B cell (primary cell): Measurements from ENCODE around the gene CDRT4. TPM values are rescaled to one million over a fixed set of nuclear protein-coding genes. Genes with fewer than 3 reads are reported as not detected.

Experiments used
- ATAC-seq: fragments of 200-7000 bp; cut with Tn5 transposase; one replicate; pipeline ENCODE4 v1.10.0; 2021; ENCODE audit warnings: low read depth, mild to moderate bottlenecking, moderate number of reproducible peaks, moderate library complexity
- CTCF ChIA-PET: fragments of 350-600 bp; sonication (Branson Sonifier 250); formaldehyde crosslinking; loops from one replicate; lab custom pipeline; 2021; ENCODE audit warnings: antibody characterized with exemption, inconsistent platforms; lab: Charles Lee
- POLR2A ChIA-PET: fragments of 350-600 bp; sonication (Branson Sonifier 250); formaldehyde crosslinking; loops from one replicate; lab custom pipeline; 2021; ENCODE audit warnings: antibody characterized with exemption; lab: Charles Lee
- DNase-seq: peaks from one replicate; pipeline ENCODE4 v3.0.0; 2013
- H2AFZ ChIP-seq: 2 replicates; pipeline ENCODE4 v1.6.1; 2012; ENCODE audit warnings: mild to moderate bottlenecking, low read depth, low read length; ENCODE audit not compliant: insufficient read depth, poor library complexity, severe bottlenecking
- H3K27ac ChIP-seq, 2 donors: 1 replicate in 1 of 2; 2 replicates in 1 of 2; pipeline ENCODE4 v1.5.1; 2012 to 2013; ENCODE audit warnings: low read length in 2 of 2, mild to moderate bottlenecking in 2 of 2, moderate library complexity in 1 of 2
- H3K27me3 ChIP-seq, 4 experiments: fragments of 200-600 bp in 1 of 4; sonication (generic) in 1 of 4; replicated peaks in 1 of 4; 1 replicate in 2 of 4; 2 replicates in 2 of 4; pipeline versions ENCODE4 v1.6.1 to v1.7.0; 2013 to 2016; ENCODE audit warnings: low read length in 3 of 4, mild to moderate bottlenecking in 2 of 4, mixed read lengths in 1 of 4, moderate library complexity in 1 of 4; ENCODE audit not compliant: insufficient read depth in 4 of 4, control insufficient read depth in 3 of 4; ENCODE audit errors: control extremely low read depth in 1 of 4
- H3K36me3 ChIP-seq, 2 experiments: replicated peaks in 1 of 2; 1 replicate in 1 of 2; 2 replicates in 1 of 2; pipeline versions ENCODE4 v1.6.1 to v1.7.1; 2013; ENCODE audit warnings: low read length in 1 of 2; ENCODE audit not compliant: insufficient read depth in 2 of 2, control insufficient read depth in 1 of 2; ENCODE audit errors: control extremely low read depth in 1 of 2, extremely low read depth in 1 of 2
- H3K4me1 ChIP-seq, 2 donors: fragments of 200-600 bp in 1 of 2; sonication (generic) in 1 of 2; 1 replicate in 1 of 2; 2 replicates in 1 of 2; pipeline versions ENCODE4 v1.5.1 to v1.6.1; 2013 to 2017; ENCODE audit warnings: low read length in 2 of 2; ENCODE audit not compliant: control insufficient read depth in 2 of 2, insufficient read depth in 2 of 2
- H3K4me2 ChIP-seq: replicated peaks from 2 replicates; pipeline ENCODE3; 2012; ENCODE audit warnings: mild to moderate bottlenecking, low read depth, low read length; ENCODE audit not compliant: poor library complexity, severe bottlenecking
- H3K4me3 ChIP-seq, 5 experiments: fragments of 200-600 bp in 1 of 5; sonication (generic) in 1 of 5; 1 replicate in 3 of 5; 2 replicates in 2 of 5; pipeline versions ENCODE4 v1.5.1 to v1.7.0; 2011 to 2016; ENCODE audit warnings: low read length in 4 of 5, mild to moderate bottlenecking in 4 of 5, low read depth in 2 of 5, control low read depth in 1 of 5, moderate library complexity in 1 of 5; ENCODE audit not compliant: insufficient read depth in 1 of 5; ENCODE audit errors: control extremely low read depth in 1 of 5, extremely low read depth in 1 of 5
- H3K79me2 ChIP-seq: fragments of 200-600 bp; sonication (generic); one replicate; pipeline ENCODE4 v1.6.0; 2016; ENCODE audit warnings: low read length; ENCODE audit not compliant: control insufficient read depth, insufficient read depth
- H3K9ac ChIP-seq: fragments of 200-600 bp; sonication (generic); 2 replicates; pipeline ENCODE4 v1.6.1; 2017; ENCODE audit warnings: mild to moderate bottlenecking, low read length, moderate library complexity
- H3K9me3 ChIP-seq, 3 donors: one replicate each; pipeline versions ENCODE4 v1.6.1 to v1.7.1; 2013; ENCODE audit warnings: low read length in 2 of 3; ENCODE audit not compliant: control insufficient read depth in 2 of 3, insufficient read depth in 1 of 3; ENCODE audit errors: control extremely low read depth in 1 of 3
- H4K20me1 ChIP-seq: 2 replicates; pipeline ENCODE4 v1.6.0; 2012; ENCODE audit warnings: mild to moderate bottlenecking, low read length; ENCODE audit not compliant: insufficient read depth, control insufficient read depth, poor library complexity, severe bottlenecking
- H3K27ac Mint-ChIP-seq: one replicate; pipeline ENCODE4 v1.8.0; 2021; ENCODE audit warnings: mixed read lengths
- H3K27me3 Mint-ChIP-seq: one replicate; pipeline ENCODE4 v1.8.0; 2021; ENCODE audit warnings: mixed read lengths
- H3K4me1 Mint-ChIP-seq: one replicate; pipeline ENCODE4 v1.8.0; 2021; ENCODE audit warnings: mixed read lengths
- H3K4me3 Mint-ChIP-seq: one replicate; pipeline ENCODE4 v1.8.0; 2021; ENCODE audit warnings: mixed read lengths
- H3K9me3 Mint-ChIP-seq: one replicate; pipeline ENCODE4 v1.8.0; 2022; ENCODE audit warnings: mixed read lengths; ENCODE audit not compliant: insufficient read depth
- EZH2 ChIP-seq: IDR thresholded peaks from 2 replicates; pipeline ENCODE4 v1.6.1; 2012; ENCODE audit warnings: borderline replicate concordance, low read depth, mild to moderate bottlenecking, moderate library complexity, low read length; ENCODE audit not compliant: insufficient read depth, poor library complexity, severe bottlenecking
- WGBS: methylation state at CpG from one replicate; pipeline ENCODE4 v1.1.5; 2013; ENCODE audit warnings: missing lambda C conversion rate; ENCODE audit not compliant: insufficient coverage; 5-methylcytosine and 5-hydroxymethylcytosine counted together
- intact Hi-C: fragments of 100-400 bp; cut with micrococcal nuclease; formaldehyde crosslinking; loops from one replicate; pipeline ENCODE4 v1.10.0; 2022
- polyA plus RNA-seq: library from polyadenylated mRNA; depleted of rRNA; stranded (reverse); fragments of >200 nt; gene quantifications from 2 replicates; pipeline ENCODE4 v1.2.3, GENCODE V29; 2012
- total RNA-seq, 2 donors: library from RNA; stranded (reverse); fragments of 120-200 nt in 1 of 2; gene quantifications; 1 replicate in 1 of 2; 2 replicates in 1 of 2; pipeline versions ENCODE4 v1.2.3 to v1.2.4, GENCODE V29; 2013 to 2022
- TF ChIP-seq, protein P1 (sequence below): fragments of 200-600 bp; IDR thresholded peaks from one replicate; pipeline ENCODE4 v1.8.0; 2022; ENCODE audit warnings: antibody characterized with exemption, mild to moderate bottlenecking

Gene CDRT4
- total and polyA plus RNA-seq, 2 donors (not counting 1 experiment from before 2014, with no cell fraction given): 11.6 to 23.0 TPM

DNA sequence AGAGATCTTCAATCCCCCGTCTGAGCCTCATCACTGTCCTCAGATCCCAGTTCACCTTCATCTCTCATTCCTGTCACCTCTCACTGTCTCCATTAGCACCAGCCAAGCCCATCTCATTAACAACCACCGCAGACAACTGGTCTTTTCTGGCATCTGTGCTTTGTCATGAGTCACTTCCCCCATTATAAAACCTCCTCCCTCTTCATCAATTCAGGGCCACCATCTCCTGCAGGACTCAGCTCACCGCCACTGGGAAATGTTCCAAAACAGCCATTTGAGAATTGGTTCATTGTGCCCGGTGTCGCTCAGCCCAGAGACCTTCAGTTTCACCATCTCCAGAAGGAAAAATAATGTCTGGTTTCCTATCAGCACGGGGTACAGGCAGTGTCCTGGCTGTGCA, 69.1 kb downstream of the CDRT4 start:
- Histone ChIP-seq H3K27me3 (no peaks in the 10 kb centered on the region), H3K9ac (no peak overlapping the region), H3K79me2 (no peaks in the 10 kb centered on the region), H3K27ac (no peak overlapping the region), H2AFZ (no peak overlapping the region), H3K4me2 (no peak overlapping the region), H3K4me3 (no peak overlapping the region), H3K4me1 (no peaks in the 10 kb centered on the region), H3K9me3 (no peaks in the 10 kb centered on the region), H4K20me1 (no peaks in the 10 kb centered on the region), H3K36me3 (no peaks in the 10 kb centered on the region)
- peaks cover 19% of the 10 kb centered on the region for H3K27me3 Mint-ChIP-seq
- TF ChIP-seq EZH2: no peak
- TF ChIP-seq, protein P1, sequence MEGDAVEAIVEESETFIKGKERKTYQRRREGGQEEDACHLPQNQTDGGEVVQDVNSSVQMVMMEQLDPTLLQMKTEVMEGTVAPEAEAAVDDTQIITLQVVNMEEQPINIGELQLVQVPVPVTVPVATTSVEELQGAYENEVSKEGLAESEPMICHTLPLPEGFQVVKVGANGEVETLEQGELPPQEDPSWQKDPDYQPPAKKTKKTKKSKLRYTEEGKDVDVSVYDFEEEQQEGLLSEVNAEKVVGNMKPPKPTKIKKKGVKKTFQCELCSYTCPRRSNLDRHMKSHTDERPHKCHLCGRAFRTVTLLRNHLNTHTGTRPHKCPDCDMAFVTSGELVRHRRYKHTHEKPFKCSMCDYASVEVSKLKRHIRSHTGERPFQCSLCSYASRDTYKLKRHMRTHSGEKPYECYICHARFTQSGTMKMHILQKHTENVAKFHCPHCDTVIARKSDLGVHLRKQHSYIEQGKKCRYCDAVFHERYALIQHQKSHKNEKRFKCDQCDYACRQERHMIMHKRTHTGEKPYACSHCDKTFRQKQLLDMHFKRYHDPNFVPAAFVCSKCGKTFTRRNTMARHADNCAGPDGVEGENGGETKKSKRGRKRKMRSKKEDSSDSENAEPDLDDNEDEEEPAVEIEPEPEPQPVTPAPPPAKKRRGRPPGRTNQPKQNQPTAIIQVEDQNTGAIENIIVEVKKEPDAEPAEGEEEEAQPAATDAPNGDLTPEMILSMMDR: no peak
- WGBS: 41% methylated on average over 3 of the region's 6 CpGs
- no peaks in the 10 kb centered on the region for H3K4me1 Mint-ChIP-seq
- H3K4me3 Mint-ChIP-seq: no peak overlapping the region
- ChIA-PET CTCF (no interaction called here), POLR2A (no interaction called here)
- no peaks in the 10 kb centered on the region for H3K9me3 Mint-ChIP-seq
- ATAC-seq: no peak
- H3K27ac Mint-ChIP-seq: no peak overlapping the region
- intact Hi-C loops: no loop called here
- no peak for DNase-seq

- Histone ChIP-seq H3K79me2 (no peaks in the 10 kb centered on the region), H4K20me1 (no peaks in the 10 kb centered on the region), H3K9ac (no peak overlapping the region), H3K27me3 (no peaks in the 10 kb centered on the region), H3K9me3 (no peaks in the 10 kb centered on the region), H3K36me3 (no peaks in the 10 kb centered on the region), H3K27ac (no peak overlapping the region), H2AFZ (no peak overlapping the region), H3K4me3 (no peak overlapping the region), H3K4me1 (no peaks in the 10 kb centered on the region), H3K4me2 (no peak overlapping the region)
- Mint-ChIP-seq H3K27me3 (peaks cover 20% of the 10 kb centered on the region), H3K4me1 (no peaks in the 10 kb centered on the region), H3K9me3 (no peaks in the 10 kb centered on the region), H3K27ac (no peak overlapping the region), H3K4me3 (no peak overlapping the region)
- ChIA-PET POLR2A (no interaction called here), CTCF (no interaction called here)
- ATAC-seq (no peak), DNase-seq (no peak)
- no peak for TF ChIP-seq EZH2
- TF ChIP-seq, protein P1: no peak
- 86% methylated on average over 5 of the region's 5 CpGs for WGBS
- intact Hi-C loops: no loop called here
Observed at GRCh38 chr17:15397620-15398019, 69.8 kb downstream of the CDRT4 start.
